Natural killer cell (primary cell): ENCODE results near the gene ATMIN. TPM values are rescaled to one million over a fixed set of nuclear protein-coding genes. Genes with fewer than 3 reads are reported as not detected.

Experiments
- ATAC-seq, 3 donors: fragments of 150-1000 bp in 2 of 3; fragments of 200-7000 bp in 1 of 3; cut with Tn5 transposase; 1 replicate in 1 of 3; 2 replicates in 2 of 3; pipeline ENCODE4 v1.10.0; 2021; ENCODE audit warnings: mild to moderate bottlenecking in 2 of 3, moderate library complexity in 2 of 3
- DNase-seq, 2 donors: peaks; one replicate each; pipeline versions ENCODE4 v3.0.0 to v3.0.0-alpha.2; 2013 to 2021; ENCODE audit warnings: mixed read lengths in 1 of 2
- H3K27ac ChIP-seq: one replicate; pipeline ENCODE4 v1.5.1; 2013; ENCODE audit warnings: mild to moderate bottlenecking, low read length
- H3K27me3 ChIP-seq: one replicate; pipeline ENCODE4 v1.6.1; 2013; ENCODE audit warnings: low read length; ENCODE audit not compliant: control insufficient read depth, insufficient read depth
- H3K36me3 ChIP-seq: one replicate; pipeline ENCODE4 v1.6.1; 2013; ENCODE audit warnings: low read length; ENCODE audit not compliant: control insufficient read depth, insufficient read depth
- H3K4me1 ChIP-seq: one replicate; pipeline ENCODE4 v1.6.1; 2013; ENCODE audit warnings: low read length; ENCODE audit not compliant: control insufficient read depth, insufficient read depth
- H3K4me3 ChIP-seq: one replicate; pipeline ENCODE4 v1.5.1; 2013; ENCODE audit warnings: low read length
- H3K9me3 ChIP-seq: one replicate; pipeline ENCODE4 v1.6.1; 2013; ENCODE audit warnings: low read length; ENCODE audit not compliant: control insufficient read depth, insufficient read depth
- H3K27ac Mint-ChIP-seq, 2 donors: one replicate each; pipeline ENCODE4 v1.8.0; 2022; ENCODE audit warnings: mild to moderate bottlenecking in 2 of 2, mixed read lengths in 2 of 2, moderate library complexity in 1 of 2
- H3K27me3 Mint-ChIP-seq, 2 donors: one replicate each; pipeline ENCODE4 v1.8.0; 2022; ENCODE audit warnings: low read depth in 2 of 2, mixed read lengths in 2 of 2
- H3K36me3 Mint-ChIP-seq: one replicate; pipeline ENCODE4 v1.8.0; 2022; ENCODE audit warnings: mixed read lengths
- H3K4me1 Mint-ChIP-seq, 2 donors: one replicate each; pipeline ENCODE4 v1.8.0; 2022; ENCODE audit warnings: mixed read lengths in 2 of 2
- H3K4me3 Mint-ChIP-seq: one replicate; pipeline ENCODE4 v1.8.0; 2022; ENCODE audit warnings: mild to moderate bottlenecking, moderate library complexity, mixed read lengths
- H3K9me3 Mint-ChIP-seq, 2 donors: one replicate each; pipeline ENCODE4 v1.8.0; 2022; ENCODE audit warnings: mixed read lengths in 2 of 2
- WGBS: methylation state at CpG from one replicate; pipeline ENCODE4 v1.1.7; 2013; ENCODE audit warnings: missing lambda C conversion rate; ENCODE audit not compliant: insufficient coverage; 5-methylcytosine and 5-hydroxymethylcytosine counted together
- intact Hi-C: fragments of 100-400 bp; cut with micrococcal nuclease; formaldehyde crosslinking; loops from one replicate; pipeline ENCODE4 v1.14.2; 2022
- total RNA-seq, 4 donors: library from RNA; stranded (reverse); fragments of 120-200 nt in 1 of 4; gene quantifications; one replicate each; pipeline versions ENCODE4 v1.2.3 to v1.2.4, GENCODE V29; 2013 to 2022
- TF ChIP-seq, protein P1 (sequence below): fragments of 200-600 bp; IDR thresholded peaks from one replicate; pipeline ENCODE4 v1.8.0; 2022; ENCODE audit warnings: antibody characterized with exemption

Gene ATMIN
- total RNA-seq, 3 donors from 2014 or later (not counting 1 experiment from before 2014, with no cell fraction given): 35.3 to 51.8 (median 39.9) TPM

DNA sequence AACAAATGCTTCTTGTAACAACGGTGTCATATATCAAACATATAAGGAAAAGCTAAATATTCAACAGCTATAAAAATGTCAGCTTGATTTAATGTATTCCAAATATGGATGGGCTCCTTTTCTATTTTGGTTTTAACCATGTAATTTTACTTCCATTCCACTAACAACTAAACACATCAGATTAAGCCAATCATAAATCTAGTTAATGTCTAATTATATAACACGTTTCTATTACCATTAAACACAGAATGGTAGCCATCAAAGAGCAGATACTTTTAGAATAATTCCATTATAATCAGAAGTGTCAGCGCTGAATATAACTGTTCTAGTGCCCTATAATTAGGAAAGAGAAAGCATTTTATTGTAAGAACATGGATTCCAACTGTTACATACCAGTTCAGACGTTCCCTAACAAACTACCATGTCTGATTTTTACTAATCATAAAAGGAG is 38.9 kb upstream of the ATMIN start:
- no peaks in the 10 kb centered on the region for H3K9me3 Mint-ChIP-seq
- H3K36me3 ChIP-seq: peaks cover under 1% of the 10 kb centered on the region
- DNase-seq (no peak), ATAC-seq (peak; percentile 58 to 62 (median 62))
- H3K9me3 ChIP-seq: no peaks in the 10 kb centered on the region
- no peaks in the 10 kb centered on the region for H3K27me3 ChIP-seq
- H3K4me3 Mint-ChIP-seq: peak overlapping the region; percentile 94
- TF ChIP-seq, protein P1, sequence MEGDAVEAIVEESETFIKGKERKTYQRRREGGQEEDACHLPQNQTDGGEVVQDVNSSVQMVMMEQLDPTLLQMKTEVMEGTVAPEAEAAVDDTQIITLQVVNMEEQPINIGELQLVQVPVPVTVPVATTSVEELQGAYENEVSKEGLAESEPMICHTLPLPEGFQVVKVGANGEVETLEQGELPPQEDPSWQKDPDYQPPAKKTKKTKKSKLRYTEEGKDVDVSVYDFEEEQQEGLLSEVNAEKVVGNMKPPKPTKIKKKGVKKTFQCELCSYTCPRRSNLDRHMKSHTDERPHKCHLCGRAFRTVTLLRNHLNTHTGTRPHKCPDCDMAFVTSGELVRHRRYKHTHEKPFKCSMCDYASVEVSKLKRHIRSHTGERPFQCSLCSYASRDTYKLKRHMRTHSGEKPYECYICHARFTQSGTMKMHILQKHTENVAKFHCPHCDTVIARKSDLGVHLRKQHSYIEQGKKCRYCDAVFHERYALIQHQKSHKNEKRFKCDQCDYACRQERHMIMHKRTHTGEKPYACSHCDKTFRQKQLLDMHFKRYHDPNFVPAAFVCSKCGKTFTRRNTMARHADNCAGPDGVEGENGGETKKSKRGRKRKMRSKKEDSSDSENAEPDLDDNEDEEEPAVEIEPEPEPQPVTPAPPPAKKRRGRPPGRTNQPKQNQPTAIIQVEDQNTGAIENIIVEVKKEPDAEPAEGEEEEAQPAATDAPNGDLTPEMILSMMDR: no peak
- peak overlapping the region; percentile 37 for H3K4me3 ChIP-seq
- H3K36me3 Mint-ChIP-seq: peaks cover 2% of the 10 kb centered on the region
- H3K27ac Mint-ChIP-seq: peak overlapping the region; percentile 91 to 96
- intact Hi-C loops: no loop called here
- peaks cover 3% of the 10 kb centered on the region for H3K4me1 ChIP-seq
- peak overlapping the region; percentile 85 for H3K27ac ChIP-seq
- H3K4me1 Mint-ChIP-seq: peaks cover 28 to 36% of the 10 kb centered on the region in 2 donors
- no peaks in the 10 kb centered on the region for H3K27me3 Mint-ChIP-seq
- no CpG with 5 or more reads among the region's 4 CpGs for WGBS

DNA sequence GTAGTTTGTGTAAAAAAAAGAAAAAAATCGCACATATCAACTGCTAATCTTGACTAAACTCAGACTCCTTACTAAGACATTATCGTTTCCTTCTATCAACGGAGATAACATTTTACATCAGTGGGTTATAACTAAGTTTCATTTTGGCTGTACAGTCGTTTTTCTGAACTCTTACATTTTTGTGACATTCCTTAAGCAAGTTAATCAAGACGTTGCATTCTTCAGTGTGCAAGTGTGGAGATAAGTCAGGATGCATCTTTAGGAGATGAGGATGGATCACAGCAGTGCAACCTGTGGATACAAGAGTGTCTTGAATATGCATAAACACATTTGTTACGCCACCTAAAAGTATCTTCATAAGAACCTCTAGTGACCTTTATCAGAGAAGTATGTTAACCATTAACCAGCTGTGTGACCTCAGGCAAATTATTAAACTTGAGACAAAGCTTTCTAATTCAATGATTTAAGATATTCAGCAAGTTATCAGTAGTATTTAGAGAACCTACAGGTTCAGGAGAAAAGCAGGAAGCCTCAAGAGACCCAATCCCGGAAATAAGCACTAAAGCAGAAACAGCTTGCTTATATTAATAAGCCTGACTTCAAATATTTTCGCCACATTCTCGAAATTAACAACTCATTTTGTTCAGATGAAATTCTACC is 38.4 kb upstream of the ATMIN start:
- peak overlapping the region; percentile 37 for H3K4me3 ChIP-seq

GRCh38 chr16:80997964-80998620 is 37.5 kb upstream of the ATMIN start:
- H3K36me3 Mint-ChIP-seq: no peaks in the 10 kb centered on the region
- intact Hi-C loops: no loop called here
- H3K27ac Mint-ChIP-seq: peak overlapping the region; percentile 91 to 96
- no peaks in the 10 kb centered on the region for H3K27me3 Mint-ChIP-seq
- WGBS: 93% methylated on average over 5 of the region's 7 CpGs
- H3K9me3 Mint-ChIP-seq: no peaks in the 10 kb centered on the region
- peak overlapping the region; percentile 85 for H3K27ac ChIP-seq
- peaks cover 3% of the 10 kb centered on the region for H3K4me1 ChIP-seq
- no peaks in the 10 kb centered on the region for H3K27me3 ChIP-seq
- peak overlapping the region; percentile 37 for H3K4me3 ChIP-seq
- peaks cover 32 to 36% of the 10 kb centered on the region in 2 donors for H3K4me1 Mint-ChIP-seq
- TF ChIP-seq, protein P1: no peak
- H3K9me3 ChIP-seq: no peaks in the 10 kb centered on the region
- ATAC-seq: no peak
- H3K36me3 ChIP-seq: no peaks in the 10 kb centered on the region
- peak overlapping the region; percentile 94 for H3K4me3 Mint-ChIP-seq
- no peak for DNase-seq

More for the DNA sequence above, 38.4 kb upstream of the ATMIN start:
- Mint-ChIP-seq H3K36me3 (no peaks in the 10 kb centered on the region), H3K4me3 (peak overlapping the region; percentile 94), H3K4me1 (peaks cover 28 to 36% of the 10 kb centered on the region in 2 donors), H3K27ac (peak overlapping the region; percentile 91 to 96), H3K27me3 (no peaks in the 10 kb centered on the region), H3K9me3 (no peaks in the 10 kb centered on the region)
- Histone ChIP-seq H3K27me3 (no peaks in the 10 kb centered on the region), H3K9me3 (no peaks in the 10 kb centered on the region), H3K4me1 (peaks cover 3% of the 10 kb centered on the region), H3K36me3 (no peaks in the 10 kb centered on the region), H3K27ac (peak overlapping the region; percentile 85)
- peak in 1 of 2 donors; percentile 49 for DNase-seq
- TF ChIP-seq, protein P1: no peak
- intact Hi-C loops: no loop called here
- peak; percentile 39 to 70 (median 61) for ATAC-seq
- 6% methylated on average over 5 of the region's 9 CpGs for WGBS
